Iris pigment epithelial cell (primary cell): ENCODE data around the gene RAB31.
"Not testable (repeated sequence)": the region's sequence is repeated elsewhere in the genome, so short reads cannot be mapped to it uniquely, and the experiment has no call there.

Source experiments
- DNase-seq: peaks from one replicate; pipeline ENCODE4 v3.0.0-alpha.2; 2011; ENCODE audit warnings: low read depth

RAB31 gene

GRCh38 chr18:9758624-9759075 is 50.5 kb downstream of the RAB31 start:
- DNase-seq = no peak

DNA sequence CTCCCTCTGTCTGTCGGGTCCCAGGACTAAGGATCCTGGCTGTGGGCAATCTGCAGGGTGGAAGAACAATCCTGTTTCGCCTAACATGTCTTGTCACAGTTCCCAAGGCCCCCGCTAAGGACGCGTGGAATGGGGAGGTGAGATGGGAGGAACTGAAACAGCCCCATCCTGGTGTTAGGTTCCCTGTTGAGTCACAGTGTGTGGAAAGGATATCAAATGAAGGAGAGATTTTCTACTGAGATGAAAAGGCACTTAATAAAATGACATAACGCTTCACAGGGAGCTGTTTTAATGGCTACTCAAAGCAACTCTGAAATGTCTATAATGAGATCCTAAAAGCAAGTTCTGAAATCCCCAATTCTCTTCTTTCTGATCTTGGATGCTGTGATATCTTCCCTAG is 52.5 kb downstream of the RAB31 start:
- DNase-seq = no peak

GRCh38 chr18:9762526-9762925 is 54.4 kb downstream of the RAB31 start:
- no peak for DNase-seq

GRCh38 chr18:9763157-9763556 is 55.1 kb downstream of the RAB31 start:
- DNase-seq = no peak

GRCh38 chr18:9764011-9764481 is 55.9 kb downstream of the RAB31 start:
- DNase-seq = no peak

DNA sequence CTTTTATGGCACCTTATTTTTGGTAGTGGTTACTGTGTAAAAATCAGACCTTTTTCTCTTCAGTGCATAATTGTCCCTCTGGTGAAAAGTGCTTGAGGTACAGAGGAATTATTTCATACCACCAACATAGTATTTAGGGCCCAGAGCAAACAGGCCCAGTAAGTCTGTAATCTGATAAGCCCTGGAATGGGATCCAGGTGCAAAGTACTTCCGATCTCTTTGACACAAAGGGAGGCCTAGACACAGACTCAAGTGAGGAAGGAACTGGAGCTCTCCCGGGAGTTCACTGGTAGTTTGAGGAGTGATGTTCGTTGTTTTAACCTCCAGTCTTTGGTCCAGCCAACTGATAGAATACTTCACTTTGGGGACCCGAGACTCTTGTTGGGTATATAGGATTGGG is 57.4 kb downstream of the RAB31 start:
- DNase-seq = no peak

DNA sequence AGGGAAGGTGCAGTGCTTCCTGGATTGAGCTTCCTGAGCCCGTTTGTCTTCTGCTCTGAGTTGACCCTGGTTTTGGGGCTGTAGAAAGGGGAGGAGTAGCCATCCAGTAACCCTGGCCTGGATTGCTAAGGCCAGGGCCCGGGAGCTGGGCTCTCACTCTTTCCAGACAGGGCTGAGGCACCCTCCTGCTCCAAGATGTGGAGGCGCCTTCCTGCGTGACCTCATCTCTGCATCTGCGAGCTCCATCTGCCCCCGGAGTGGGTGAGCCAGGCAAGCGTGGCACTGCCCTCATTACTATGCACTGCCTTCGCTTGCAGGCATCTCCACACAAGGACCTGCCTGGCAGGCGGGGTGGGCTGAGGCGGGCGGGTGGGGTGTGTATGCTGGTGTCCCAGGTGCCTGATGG is 58.0 kb downstream of the RAB31 start:
- DNase-seq = no peak

- no peak for DNase-seq
Observed at GRCh38 chr18:9766740-9767139, 58.6 kb downstream of the RAB31 start.

DNA sequence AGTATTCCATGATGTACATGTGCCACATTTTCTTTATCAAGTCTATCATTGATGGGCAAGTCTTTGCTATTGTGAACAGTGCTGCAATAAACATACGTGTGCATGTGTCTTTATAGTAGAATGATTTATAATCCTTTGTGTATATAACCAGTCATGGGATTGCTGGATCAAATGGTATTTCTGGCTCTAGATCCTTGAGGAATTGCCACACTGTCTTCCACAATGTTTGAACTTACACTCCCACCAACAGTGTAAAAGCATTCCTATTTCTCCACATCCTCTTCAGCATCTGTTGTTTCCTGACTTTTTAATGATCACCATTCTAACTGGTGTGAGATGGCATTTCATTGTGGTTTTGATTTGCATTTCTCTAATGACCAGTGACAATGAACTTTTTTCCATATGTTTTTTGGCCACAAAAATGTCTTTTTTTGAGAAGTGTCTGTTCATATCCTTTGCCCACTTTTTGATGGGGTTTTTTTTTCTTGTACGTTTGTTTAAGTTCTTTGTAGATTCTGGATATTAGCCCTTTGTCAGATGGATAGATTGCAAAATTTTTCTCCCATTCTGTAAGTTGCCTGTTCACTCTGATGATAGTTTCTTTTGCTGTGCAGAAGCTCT is 60.1 kb downstream of the RAB31 start:
- not testable (repeated sequence) for DNase-seq

GRCh38 chr18:9770111-9770510 is 62.0 kb downstream of the RAB31 start:
- not testable (repeated sequence) for DNase-seq

DNA sequence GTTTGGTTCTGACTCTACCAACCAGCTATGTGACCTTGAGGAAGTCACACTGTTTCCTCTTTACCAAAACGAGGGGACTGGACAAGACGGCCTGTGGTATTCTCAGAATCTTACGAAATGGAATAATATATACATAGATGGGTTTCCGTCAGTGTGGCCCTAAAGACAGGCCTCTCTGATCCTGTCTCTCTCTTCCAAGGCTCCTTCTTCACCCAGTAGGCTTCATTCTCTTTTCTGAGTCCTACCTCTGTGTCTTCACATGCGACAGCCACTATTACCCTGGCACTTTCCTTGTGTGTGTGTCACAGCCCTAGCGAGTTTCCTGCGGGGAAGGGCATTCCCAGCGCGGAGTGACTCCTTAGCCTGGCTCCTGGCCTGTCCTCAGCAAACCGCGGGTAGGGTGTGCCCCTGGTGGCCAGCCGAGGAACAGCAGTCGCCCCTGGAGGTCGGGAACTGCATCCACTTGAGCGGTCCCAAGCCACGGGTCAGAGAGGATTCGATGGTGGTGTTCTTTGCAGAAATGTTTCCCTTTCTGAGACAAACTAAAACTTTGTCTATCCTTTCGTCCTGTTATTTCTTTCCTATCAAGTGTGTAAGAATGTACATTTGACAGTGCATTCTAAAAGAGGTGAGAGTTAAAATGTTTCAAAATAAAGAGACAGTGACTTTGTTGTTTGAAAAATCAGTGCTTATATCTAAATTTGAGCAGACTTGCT is 63.3 kb downstream of the RAB31 start:
- DNase-seq = peak; percentile 67

GRCh38 chr18:9771977-9772660 is 64.0 kb downstream of the RAB31 start:
- no peak for DNase-seq

- no peak for DNase-seq
Observed at GRCh38 chr18:9772847-9773677, 65.0 kb downstream of the RAB31 start.

DNA sequence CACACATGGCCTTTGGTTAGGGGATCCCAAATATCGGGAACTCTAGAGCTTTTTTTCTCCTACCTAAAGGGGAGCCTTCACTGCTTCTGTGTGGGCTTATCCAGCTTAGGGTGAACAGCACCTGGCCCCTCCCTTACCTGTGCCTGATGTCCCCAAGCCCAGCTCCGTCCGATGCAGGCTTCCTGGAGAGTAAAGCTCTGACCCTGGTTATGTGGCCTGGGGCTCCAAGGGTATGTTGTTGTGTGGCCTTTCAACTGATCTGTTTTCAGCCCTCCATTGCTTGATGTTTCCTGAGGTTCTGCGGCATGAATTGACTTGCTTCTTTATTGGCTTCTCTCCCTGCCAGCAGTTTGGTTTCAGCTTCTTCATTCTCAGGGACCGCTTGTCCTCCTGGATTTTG is 66.0 kb downstream of the RAB31 start:
- no peak for DNase-seq

GRCh38 chr18:9775178-9775577 is 67.1 kb downstream of the RAB31 start:
- DNase-seq = peak; percentile 76

- peak; percentile 65 for DNase-seq
Observed at GRCh38 chr18:9779630-9780029, 71.5 kb downstream of the RAB31 start.

DNA sequence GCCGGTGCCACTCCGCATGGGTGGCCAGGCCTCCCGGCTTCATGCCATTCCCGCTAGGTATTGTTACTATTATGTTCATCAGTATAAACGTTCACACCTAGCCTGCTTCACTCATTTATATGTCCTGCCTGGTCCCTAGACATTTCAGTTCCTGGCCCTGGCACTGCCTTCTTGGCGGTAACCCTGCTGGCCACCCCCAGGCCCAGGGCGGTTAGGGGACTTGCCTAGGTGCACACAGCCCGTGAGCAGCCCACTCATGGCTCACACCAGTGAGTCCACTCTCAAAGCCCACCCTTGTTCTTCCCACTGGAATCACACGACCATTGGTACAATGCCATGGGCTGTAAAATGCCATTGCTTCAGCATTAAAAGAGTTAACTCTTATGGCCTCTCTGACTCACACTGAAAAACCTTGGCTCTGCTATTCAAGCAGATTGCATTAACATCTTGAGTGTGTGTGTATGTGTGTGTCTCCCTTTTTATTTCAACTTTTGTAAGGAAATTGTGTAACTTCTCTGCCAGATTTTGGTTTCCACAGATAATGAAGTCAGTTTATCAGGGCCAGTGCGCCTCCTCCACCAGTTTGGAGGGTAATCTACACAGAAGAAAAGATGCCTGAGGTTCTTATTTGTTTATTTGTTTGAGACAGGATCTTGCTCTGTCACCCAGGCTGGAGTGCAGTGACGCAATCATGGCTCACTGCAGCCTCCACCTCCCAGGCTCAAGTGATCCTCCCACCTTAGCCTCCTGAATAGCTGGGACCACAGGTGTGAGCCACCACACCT is 74.2 kb downstream of the RAB31 start:
- peak; percentile 97 for DNase-seq

DNA sequence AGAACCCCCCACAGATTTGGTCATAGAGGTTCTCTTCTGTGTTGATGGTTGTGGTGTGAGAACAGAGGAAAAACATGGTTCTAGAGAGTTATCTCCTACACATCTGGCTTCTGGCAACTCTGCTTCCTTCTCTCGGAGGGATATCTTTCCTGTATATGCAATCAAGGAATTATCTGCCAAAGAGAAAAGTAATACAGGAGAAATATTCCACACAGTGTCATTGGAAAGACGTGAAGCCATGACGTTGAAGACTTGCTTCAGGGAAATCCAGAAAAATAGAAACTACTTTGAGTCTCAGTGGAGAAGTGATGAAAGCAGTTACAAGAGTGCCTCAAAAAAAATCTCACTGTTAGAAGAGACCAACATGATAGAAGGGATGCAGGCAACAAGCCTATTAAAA is 78.5 kb downstream of the RAB31 start:
- no peak for DNase-seq

GRCh38 chr18:9787036-9787435 is 78.9 kb downstream of the RAB31 start:
- DNase-seq = peak; percentile 37

GRCh38 chr18:9787712-9788111 is 79.6 kb downstream of the RAB31 start:
- DNase-seq = peak; percentile 94

DNA sequence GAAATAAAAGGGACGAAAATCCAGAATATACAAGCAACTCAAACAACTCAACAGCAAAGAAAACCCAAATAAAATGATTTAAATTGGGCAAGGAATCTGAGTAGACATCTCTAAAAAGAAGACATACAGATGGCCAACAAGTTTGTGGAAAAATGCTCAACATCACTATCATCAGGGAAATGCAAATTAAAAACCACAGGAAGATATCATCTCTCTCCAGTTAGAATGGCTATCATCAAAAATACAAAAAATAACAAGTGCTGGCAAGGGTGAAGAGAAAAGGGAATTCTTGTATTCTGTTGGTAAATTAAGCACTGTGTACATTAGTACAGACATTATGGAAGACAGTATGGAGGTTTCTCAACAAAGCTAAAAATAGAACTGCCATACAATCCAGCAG is 80.0 kb downstream of the RAB31 start:
- DNase-seq = no peak
